ENCODE measurements around the gene THYN1. TPM values are rescaled to one million over a fixed set of nuclear protein-coding genes. Genes with fewer than 3 reads are reported as not detected.
A peak's percentile ranks its signal among the peaks of the same experiment; 100 is the strongest.

The THYN1 gene
- total RNA-seq, 2 donors from 2014 or later: 17.8 to 25.7 TPM

GRCh38 chr11:134278356-134278755 is 25.2 kb upstream of the THYN1 start:
- TF ChIP-seq, protein P1, sequence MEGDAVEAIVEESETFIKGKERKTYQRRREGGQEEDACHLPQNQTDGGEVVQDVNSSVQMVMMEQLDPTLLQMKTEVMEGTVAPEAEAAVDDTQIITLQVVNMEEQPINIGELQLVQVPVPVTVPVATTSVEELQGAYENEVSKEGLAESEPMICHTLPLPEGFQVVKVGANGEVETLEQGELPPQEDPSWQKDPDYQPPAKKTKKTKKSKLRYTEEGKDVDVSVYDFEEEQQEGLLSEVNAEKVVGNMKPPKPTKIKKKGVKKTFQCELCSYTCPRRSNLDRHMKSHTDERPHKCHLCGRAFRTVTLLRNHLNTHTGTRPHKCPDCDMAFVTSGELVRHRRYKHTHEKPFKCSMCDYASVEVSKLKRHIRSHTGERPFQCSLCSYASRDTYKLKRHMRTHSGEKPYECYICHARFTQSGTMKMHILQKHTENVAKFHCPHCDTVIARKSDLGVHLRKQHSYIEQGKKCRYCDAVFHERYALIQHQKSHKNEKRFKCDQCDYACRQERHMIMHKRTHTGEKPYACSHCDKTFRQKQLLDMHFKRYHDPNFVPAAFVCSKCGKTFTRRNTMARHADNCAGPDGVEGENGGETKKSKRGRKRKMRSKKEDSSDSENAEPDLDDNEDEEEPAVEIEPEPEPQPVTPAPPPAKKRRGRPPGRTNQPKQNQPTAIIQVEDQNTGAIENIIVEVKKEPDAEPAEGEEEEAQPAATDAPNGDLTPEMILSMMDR (IDR thresholded peaks at IDR 0.05): no peak
- TF ChIP-seq POLR2A (IDR thresholded peaks at IDR 0.05): no peak
- peaks cover 17% of the 10 kb centered on the region for H3K4me1 ChIP-seq
- no peak overlapping the region for H3K27ac ChIP-seq
- H3K4me3 ChIP-seq: no peak overlapping the region
- ATAC-seq: no peak
- H3K27me3 ChIP-seq: peaks cover 0 to 21% of the 10 kb centered on the region in 2 donors
- 83 to 87% methylated on average over 4 of the region's 4 CpGs for WGBS, 2 donors
- intact Hi-C loops (cut with DNase I): no loop called here
- no peak for DNase-seq
- no peaks in the 10 kb centered on the region for H3K36me3 ChIP-seq (replicated peaks in 1 of 2; ENCODE audit: insufficient read depth in 1 of 2, low read depth in 2 of 2)
- no peaks in the 10 kb centered on the region for H3K9me3 ChIP-seq

GRCh38 chr11:134277183-134278001 is 24.2 kb upstream of the THYN1 start:
- Histone ChIP-seq H3K4me1 (peaks cover 17% of the 10 kb centered on the region), H3K36me3 (replicated peaks in 1 of 2; ENCODE audit: insufficient read depth in 1 of 2, low read depth in 2 of 2) (no peaks in the 10 kb centered on the region), H3K9me3 (no peaks in the 10 kb centered on the region), H3K27ac (no peak overlapping the region), H3K4me3 (no peak overlapping the region), H3K27me3 (peaks cover 0 to 21% of the 10 kb centered on the region in 2 donors)
- TF ChIP-seq, protein P1 (IDR thresholded peaks at IDR 0.05): no peak
- no peak for TF ChIP-seq POLR2A (IDR thresholded peaks at IDR 0.05)
- WGBS, 2 donors: 20 to 26% methylated on average over 28 to 36 of the region's 36 CpGs
- intact Hi-C loops (cut with DNase I): no loop called here
- DNase-seq: no peak
- ATAC-seq: no peak

GRCh38 chr11:134276396-134277182 is 23.4 kb upstream of the THYN1 start:
- DNase-seq (no peak), ATAC-seq (peak; percentile 34)
- WGBS, 2 donors: 0 to 2% methylated on average over 1 to 47 of the region's 88 CpGs
- no peak overlapping the region for H3K27ac ChIP-seq
- intact Hi-C loops (cut with DNase I): no loop called here
- H3K4me3 ChIP-seq: no peak overlapping the region
- peaks cover 0 to 28% of the 10 kb centered on the region in 2 donors for H3K27me3 ChIP-seq
- no peaks in the 10 kb centered on the region for H3K9me3 ChIP-seq
- H3K4me1 ChIP-seq: peaks cover 17% of the 10 kb centered on the region
- no peak for TF ChIP-seq POLR2A (IDR thresholded peaks at IDR 0.05)
- TF ChIP-seq, protein P1 (IDR thresholded peaks at IDR 0.05): peak in 1 of 7 experiments; percentile 1
- H3K36me3 ChIP-seq (replicated peaks in 1 of 2; ENCODE audit: insufficient read depth in 1 of 2, low read depth in 2 of 2): no peaks in the 10 kb centered on the region

DNA sequence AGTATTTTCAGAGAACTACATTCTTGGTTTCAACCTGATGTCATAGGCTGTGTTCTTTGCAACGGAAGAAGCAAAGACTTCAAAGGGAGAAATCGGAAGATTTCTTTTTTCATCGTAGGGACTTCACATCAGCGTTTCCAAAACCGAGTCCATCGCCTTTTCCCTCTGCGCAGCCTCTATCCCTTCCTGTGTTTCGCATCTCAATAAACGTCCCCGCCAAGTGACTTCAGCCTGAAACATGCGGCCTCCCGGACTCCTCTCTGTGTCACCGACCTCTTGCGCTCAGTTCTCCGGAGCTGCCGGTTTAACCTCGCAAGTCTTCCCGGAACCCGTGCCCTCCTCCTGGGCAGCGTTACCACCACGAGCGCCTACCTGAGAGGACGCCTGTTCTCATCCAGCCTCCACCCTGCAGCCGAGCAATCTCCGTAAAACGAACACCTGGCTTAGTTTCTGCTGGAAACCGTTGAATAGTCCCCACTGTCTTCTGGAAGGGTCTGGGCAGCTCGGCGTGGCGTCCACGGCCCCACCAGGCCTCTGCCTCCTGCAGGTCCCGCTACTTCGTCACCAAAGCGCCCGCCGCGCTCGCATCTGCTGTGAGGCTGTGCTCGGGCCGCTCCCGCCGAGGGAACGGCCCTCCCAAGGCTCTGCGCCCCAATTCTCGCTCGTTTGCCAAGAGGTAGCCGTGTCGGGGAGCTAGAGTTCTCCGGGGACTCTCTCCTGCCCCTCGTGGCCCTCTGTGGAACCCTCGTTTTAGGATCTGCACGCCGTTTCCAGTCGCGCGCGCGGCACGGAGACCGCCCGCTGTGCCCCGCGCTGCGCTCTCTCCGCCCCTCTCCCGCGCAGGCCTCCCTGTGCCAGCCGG is 22.6 kb upstream of the THYN1 start, which contains the start of gene GLB1L3:
Gene GLB1L3, plus strand, starts transcription at position 846 of the 862 bp plus-strand sequence. CDS start 362 bp downstream, outside the sequence.
- WGBS, 2 donors: 3 to 6% methylated on average over 27 to 68 of the region's 68 CpGs
- peaks cover 0 to 30% of the 10 kb centered on the region in 2 donors for H3K27me3 ChIP-seq
- H3K36me3 ChIP-seq (replicated peaks in 1 of 2; ENCODE audit: insufficient read depth in 1 of 2, low read depth in 2 of 2): no peaks in the 10 kb centered on the region
- H3K9me3 ChIP-seq: no peaks in the 10 kb centered on the region
- TF ChIP-seq, protein P1 (IDR thresholded peaks at IDR 0.05): peak in 2 of 7 experiments; percentile 16 to 24
- TF ChIP-seq POLR2A (IDR thresholded peaks at IDR 0.05): no peak
- intact Hi-C loops (cut with DNase I): no loop called here
- DNase-seq: peak; percentile 19 to 34 (median 26)
- H3K4me1 ChIP-seq: peaks cover 17% of the 10 kb centered on the region
- no peak within 1 kb of the TSS for H3K4me3 ChIP-seq
- H3K27ac ChIP-seq: no peak within 1 kb of the TSS
- peak; percentile 43 for ATAC-seq

Measured in body of pancreas (tissue), 4 donors.